ENCODE measurements around the gene PRLR.

GRCh38 chr5:35244171-35244570 is 13.9 kb upstream of the PRLR start:
- no peak for TF ChIP-seq CTCF (IDR thresholded peaks at IDR 0.05; ENCODE audit: poor library complexity, severe bottlenecking)
- no peak for TF ChIP-seq POLR2AphosphoS5 (IDR thresholded peaks at IDR 0.05)
- TF ChIP-seq EP300 (conservative IDR thresholded peaks at IDR 0.05; ENCODE audit: poor library complexity, severe bottlenecking), result no peak
- no peak for TF ChIP-seq TAF1 (IDR thresholded peaks at IDR 0.05; ENCODE audit: low read depth)
- no peak for TF ChIP-seq SMC3 (conservative IDR thresholded peaks at IDR 0.05; ENCODE audit: poor library complexity)
- TF ChIP-seq REST (IDR thresholded peaks at IDR 0.05; ENCODE audit: borderline replicate concordance), result no peak
- TF ChIP-seq EZH2 (IDR thresholded peaks at IDR 0.05; ENCODE audit: borderline replicate concordance, insufficient read depth, low read length, poor library complexity, severe bottlenecking), result no peak

Measured in neural cell (in vitro differentiated cells).